K562 (cell line): ENCODE data around the gene HOXA11. TPM values are rescaled to one million over a fixed set of nuclear protein-coding genes. Genes with fewer than 3 reads are reported as not detected.

ENCODE experiments used
- DACH1 ChIP-seq: fragments of 450-650 bp; IDR thresholded peaks from 2 replicates; pipeline ENCODE4 v1.6.1; 2018; ENCODE audit not compliant: partially characterized antibody
- FOXP1 ChIP-seq: sonication (generic); formaldehyde crosslinking; IDR thresholded peaks from 2 replicates; pipeline ENCODE4 v1.8.0; 2022; ENCODE audit warnings: mild to moderate bottlenecking, missing genetic modification reagents
- ID3 ChIP-seq, 2 experiments: fragments of 250-450 bp in 1 of 2; fragments of 450-650 bp in 1 of 2; sonication (Bioruptor Pico) in 1 of 2; IDR thresholded peaks; 2 replicates each; pipeline versions ENCODE4 v1.6.1 to v1.8.0; 2016 to 2021; ENCODE audit warnings: mild to moderate bottlenecking in 2 of 2, moderate library complexity in 2 of 2, missing compliant biosample characterization in 1 of 2, missing genetic modification characterization in 1 of 2
- KAT7 ChIP-seq: sonication (generic); formaldehyde crosslinking; IDR thresholded peaks from 2 replicates; pipeline ENCODE4 v1.8.0; 2022; ENCODE audit warnings: missing genetic modification reagents, mild to moderate bottlenecking, borderline replicate concordance
- LARP7 ChIP-seq: fragments of 450-650 bp; IDR thresholded peaks from 2 replicates; pipeline ENCODE4 v1.6.1; 2016
- MECOM ChIP-seq: fragments of 250-450 bp; sonication (Bioruptor Pico); IDR thresholded peaks from 2 replicates; pipeline ENCODE4 v1.8.0; 2022; ENCODE audit warnings: inconsistent platforms
- MITF ChIP-seq: IDR thresholded peaks from 2 replicates; pipeline ENCODE4 v1.6.1; 2014; ENCODE audit warnings: antibody characterized with exemption
- NONO ChIP-seq, 2 experiments: fragments of 200-400 bp in 1 of 2; fragments of 450-650 bp in 1 of 2; formaldehyde crosslinking in 1 of 2; IDR thresholded peaks; 2 replicates each; pipeline ENCODE4 v1.6.1; 2017; ENCODE audit warnings: low read depth in 2 of 2, mild to moderate bottlenecking in 2 of 2, moderate library complexity in 2 of 2, low read length in 1 of 2
- PTRF ChIP-seq: fragments of 450-650 bp; IDR thresholded peaks from 2 replicates; pipeline ENCODE4 v1.6.1; 2016; ENCODE audit warnings: mild to moderate bottlenecking, missing genetic modification characterization, missing compliant biosample characterization
- RUNX1 ChIP-seq: sonication (generic); IDR thresholded peaks from 2 replicates; pipeline ENCODE4 v1.6.1; 2016; ENCODE audit warnings: antibody characterized with exemption, low read depth
- SNIP1 ChIP-seq: fragments of 450-650 bp; IDR thresholded peaks from 2 replicates; pipeline ENCODE4 v1.7.1; 2017; ENCODE audit warnings: low read depth, mild to moderate bottlenecking
- ZFP36 ChIP-seq: fragments of 150-350 bp; IDR thresholded peaks from 2 replicates; pipeline ENCODE4 v1.6.1; 2018; ENCODE audit warnings: low read length, low read depth; ENCODE audit not compliant: partially characterized antibody
- ZNF311 ChIP-seq: fragments of 250-450 bp; sonication (Bioruptor Pico); IDR thresholded peaks from 2 replicates; pipeline ENCODE4 v1.4.0; 2020; ENCODE audit warnings: mild to moderate bottlenecking, moderate library complexity
- ZNF395 ChIP-seq: fragments of 200-800 bp; sonication (Bioruptor generic); IDR thresholded peaks from 2 replicates; pipeline ENCODE4 v1.6.1; 2017; ENCODE audit warnings: missing genetic modification characterization, missing compliant biosample characterization
- ZNF766 ChIP-seq: fragments of 200-800 bp; sonication (Bioruptor generic); conservative IDR thresholded peaks from 2 replicates; pipeline ENCODE4 v1.6.1; 2016; ENCODE audit warnings: missing genetic modification characterization, missing compliant biosample characterization
- polyA plus RNA-seq, 8 experiments: library from polyadenylated mRNA; depleted of rRNA in 4 of 8; stranded (reverse) in 5 of 8; unstranded in 3 of 8; fragments of >200 nt; fragmentation: Nextera tagmentation in 2 of 8; fragmentation: Illumina TruSeq in 1 of 8; extraction: Ambion mirVana in 2 of 8; extraction: Trizol in 1 of 8; gene quantifications; 2 replicates each; pipeline versions ENCODE4 v1.2.1 to v1.2.3, GENCODE V29; 2011 to 2014; ENCODE audit warnings: inconsistent platforms in 1 of 8, missing spikeins in 1 of 8
- total RNA-seq, 7 experiments: library from RNA; depleted of rRNA in 6 of 7; stranded (reverse); fragments of >200 nt in 6 of 7; fragmentation: Illumina TruSeq in 2 of 7; extraction: Trizol in 2 of 7; gene quantifications; 2 replicates each; pipeline versions ENCODE4 v1.2.1 to v1.2.3, GENCODE V29; 2011 to 2021; ENCODE audit warnings: low replicate concordance in 1 of 7

Gene HOXA11
- total and polyA plus RNA-seq, 9 of the 15 experiments (the other 6 are each of a cell fraction or from before 2014, with no cell fraction given): not detected

- no peak for TF ChIP-seq FOXP1
- TF ChIP-seq ZNF395 (CRISPR knock-in tag): no peak
- TF ChIP-seq PTRF (tag): no peak
- TF ChIP-seq NONO (IDR thresholded peaks at IDR 0.05; ENCODE audit: low read depth in 2 of 2, low read length in 1 of 2): no peak
- TF ChIP-seq MITF: no peak
- TF ChIP-seq LARP7: no peak
- TF ChIP-seq ID3 (CRISPR knock-in tag; IDR thresholded peaks at IDR 0.05): no peak
- no peak for TF ChIP-seq ID3 (tag; IDR thresholded peaks at IDR 0.05)
- no peak for TF ChIP-seq ZFP36
- TF ChIP-seq ZNF311 (CRISPR knock-in tag): no peak
- TF ChIP-seq MECOM (CRISPR knock-in tag): no peak
- no peak for TF ChIP-seq SNIP1
- TF ChIP-seq DACH1: no peak
- no peak for TF ChIP-seq RUNX1
- TF ChIP-seq KAT7 (CRISPR knock-in tag): no peak
- no peak for TF ChIP-seq ZNF766
These were observed 43.0 kb downstream of the HOXA11 start (continued) for GRCh38 chr7:27141923-27142579.
